Uterus (tissue), 2 donors: Measurements from ENCODE around the gene AMBP.

Source experiments
- CTCF ChIP-seq, 4 experiments: fragments of 200-600 bp in 2 of 4; fragments of 450-650 bp in 2 of 4; sonication (generic) in 2 of 4; IDR thresholded peaks; one replicate each; pipeline ENCODE4 v1.5.1; 2016 to 2019; ENCODE audit warnings: antibody characterized with exemption in 4 of 4, mild to moderate bottlenecking in 2 of 4, moderate library complexity in 1 of 4
- POLR2A ChIP-seq, 2 donors: fragments of 450-650 bp; IDR thresholded peaks; one replicate each; pipeline ENCODE4 v1.6.1; 2016; ENCODE audit warnings: antibody characterized with exemption in 2 of 2, mild to moderate bottlenecking in 1 of 2, moderate library complexity in 1 of 2

- TF ChIP-seq CTCF (IDR thresholded peaks at IDR 0.05): no peak
- no peak for TF ChIP-seq POLR2A (IDR thresholded peaks at IDR 0.05)
Observed at GRCh38 chr9:114034661-114035062, 43.4 kb downstream of the AMBP start.
